GM23248 (cell line): ENCODE data around the gene GFRA1. TPM values are rescaled to one million over a fixed set of nuclear protein-coding genes. Genes with fewer than 3 reads are reported as not detected.

Experiments used
- DNase-seq: peaks from one replicate; pipeline ENCODE4 v3.0.0-alpha.2; 2015
- H2AFZ ChIP-seq: fragments of 200-600 bp; sonication (generic); 2 replicates; pipeline ENCODE4 v1.6.1; 2016; ENCODE audit warnings: antibody characterized with exemption
- H3F3A ChIP-seq: fragments of 200-600 bp; sonication (generic); 2 replicates; pipeline ENCODE4 v1.6.1; 2016; ENCODE audit warnings: mild to moderate bottlenecking, antibody characterized with exemption, mixed run types; ENCODE audit not compliant: insufficient read depth
- H3K27ac ChIP-seq: fragments of 200-600 bp; sonication (generic); 2 replicates; pipeline ENCODE4 v1.5.1; 2016; ENCODE audit warnings: mild to moderate bottlenecking
- H3K27me3 ChIP-seq: fragments of 200-600 bp; sonication (generic); replicated peaks from 2 replicates; pipeline ENCODE4 v1.6.1; 2016; ENCODE audit warnings: mild to moderate bottlenecking; ENCODE audit not compliant: insufficient read depth
- H3K36me3 ChIP-seq: fragments of 200-600 bp; sonication (generic); 2 replicates; pipeline ENCODE4 v1.6.1; 2016; ENCODE audit warnings: low read depth, mild to moderate bottlenecking
- H3K4me1 ChIP-seq: fragments of 200-600 bp; sonication (generic); 2 replicates; pipeline ENCODE4 v1.6.1; 2016; ENCODE audit warnings: mild to moderate bottlenecking; ENCODE audit not compliant: insufficient read depth
- H3K4me2 ChIP-seq: fragments of 200-600 bp; sonication (generic); one replicate; pipeline ENCODE4 v1.6.1; 2016; ENCODE audit warnings: mild to moderate bottlenecking; ENCODE audit not compliant: unreplicated experiment
- H3K4me3 ChIP-seq: fragments of 200-600 bp; sonication (generic); 2 replicates; pipeline ENCODE4 v1.5.1; 2016; ENCODE audit warnings: mild to moderate bottlenecking
- H3K79me2 ChIP-seq: fragments of 200-600 bp; sonication (generic); 2 replicates; pipeline ENCODE4 v1.6.1; 2016; ENCODE audit warnings: mild to moderate bottlenecking; ENCODE audit not compliant: insufficient read depth
- H3K9ac ChIP-seq: fragments of 200-600 bp; sonication (generic); 2 replicates; pipeline ENCODE4 v1.6.1; 2016; ENCODE audit warnings: mild to moderate bottlenecking
- H3K9me2 ChIP-seq: fragments of 200-600 bp; sonication (generic); 2 replicates; pipeline ENCODE4 v1.6.1; 2016; ENCODE audit warnings: mixed run types, mild to moderate bottlenecking, moderate library complexity; ENCODE audit not compliant: insufficient read depth
- H3K9me3 ChIP-seq: fragments of 200-600 bp; sonication (generic); one replicate; pipeline ENCODE4 v1.6.1; 2017; ENCODE audit warnings: low read depth
- H4K20me1 ChIP-seq: fragments of 200-600 bp; sonication (generic); 2 replicates; pipeline ENCODE4 v1.6.0; 2016; ENCODE audit not compliant: insufficient read depth
- EZH2 ChIP-seq: fragments of 200-600 bp; sonication (generic); IDR thresholded peaks from 2 replicates; pipeline ENCODE4 v1.6.1; 2018; ENCODE audit warnings: antibody characterized with exemption, mild to moderate bottlenecking; ENCODE audit not compliant: insufficient read depth, poor library complexity, severe bottlenecking
- EZH2phosphoT487 ChIP-seq: fragments of 200-600 bp; sonication (generic); IDR thresholded peaks from 2 replicates; pipeline ENCODE4 v1.6.1; 2018; ENCODE audit warnings: antibody characterized with exemption, moderate library complexity, mild to moderate bottlenecking, low read depth; ENCODE audit not compliant: insufficient read depth
- WGBS, 2 experiments: methylation state at CpG; one replicate each; pipeline ENCODE4 v1.1.6; 2015 to 2017; ENCODE audit warnings: low lambda C conversion rate in 2 of 2, low coverage in 1 of 2; ENCODE audit errors: missing lambda C conversion rate in 2 of 2; 5-methylcytosine and 5-hydroxymethylcytosine counted together
- in situ Hi-C: fragments of 300-500 bp; cut with MboI; formaldehyde crosslinking; loops from 2 replicates; pipeline ENCODE4 v1.15.0; 2020
- polyA plus RNA-seq: library from polyadenylated mRNA; unstranded; fragments of >200 nt; fragmentation: Nextera tagmentation; extraction: Ambion mirVana; gene quantifications from 2 replicates; pipeline ENCODE4 v1.2.1, GENCODE V29; 2016
- total RNA-seq: library from RNA; depleted of rRNA; stranded (reverse); fragments of >200 nt; shearing (Covaris generic); gene quantifications from 2 replicates; pipeline ENCODE4 v1.2.3, GENCODE V29; 2014

GFRA1 gene
- total and polyA plus RNA-seq, 2 experiments from 2014 or later = 5.0 to 5.2 TPM

- no peaks in the 10 kb centered on the region for H3K9me3 ChIP-seq
- no peaks in the 10 kb centered on the region for H3K9me2 ChIP-seq
- no peak overlapping the region for H3K4me2 ChIP-seq
- WGBS, 2 experiments = 57 to 62% methylated on average over 5 of the region's 5 CpGs
- no peak overlapping the region for H2AFZ ChIP-seq
- no peaks in the 10 kb centered on the region for H3F3A ChIP-seq
- no peak overlapping the region for H3K4me3 ChIP-seq
- TF ChIP-seq EZH2 = no peak
- no peak for TF ChIP-seq EZH2phosphoT487
- no peak overlapping the region for H3K9ac ChIP-seq
- H3K27me3 ChIP-seq = no peaks in the 10 kb centered on the region
- H3K79me2 ChIP-seq = no peaks in the 10 kb centered on the region
- H4K20me1 ChIP-seq = no peaks in the 10 kb centered on the region
- H3K36me3 ChIP-seq = no peaks in the 10 kb centered on the region
- DNase-seq = no peak
- H3K27ac ChIP-seq = no peak overlapping the region
- H3K4me1 ChIP-seq = no peaks in the 10 kb centered on the region
- in situ Hi-C loops = no loop called here
Measured at GRCh38 chr10:116141246-116141645, 131.8 kb downstream of the GFRA1 start.

- H3K27ac ChIP-seq = no peak overlapping the region
- no peaks in the 10 kb centered on the region for H3K79me2 ChIP-seq
- H3K4me1 ChIP-seq = no peaks in the 10 kb centered on the region
- no peaks in the 10 kb centered on the region for H3K9me2 ChIP-seq
- no peaks in the 10 kb centered on the region for H4K20me1 ChIP-seq
- in situ Hi-C loops = no loop called here
- no peak overlapping the region for H3K4me2 ChIP-seq
- DNase-seq = no peak
- H3F3A ChIP-seq = no peaks in the 10 kb centered on the region
- WGBS, 2 experiments = 58 to 62% methylated on average over 3 of the region's 3 CpGs
- no peak for TF ChIP-seq EZH2phosphoT487
- TF ChIP-seq EZH2 = no peak
- H3K36me3 ChIP-seq = no peaks in the 10 kb centered on the region
- no peaks in the 10 kb centered on the region for H3K27me3 ChIP-seq
- H2AFZ ChIP-seq = no peak overlapping the region
- no peak overlapping the region for H3K4me3 ChIP-seq
- no peaks in the 10 kb centered on the region for H3K9me3 ChIP-seq
- no peak overlapping the region for H3K9ac ChIP-seq
Measured at GRCh38 chr10:116139886-116140285, 133.1 kb downstream of the GFRA1 start.

- H3K27me3 ChIP-seq = 0 out of 2 replicates have a peak, but pooled peaks cover under 1% of the 10 kb centered on the region
- H3K9ac ChIP-seq = no peak overlapping the region
- TF ChIP-seq EZH2phosphoT487 = no peak
- no peak for TF ChIP-seq EZH2
Measured at GRCh38 chr10:116138897-116139296, 134.1 kb downstream of the GFRA1 start.

GRCh38 chr10:116136261-116136660 lies 136.7 kb downstream of the GFRA1 start:
- no peak overlapping the region for H3K4me2 ChIP-seq
- H3K9ac ChIP-seq = no peak overlapping the region
- no peak for DNase-seq
- H3K4me1 ChIP-seq = no peaks in the 10 kb centered on the region
- no peaks in the 10 kb centered on the region for H3F3A ChIP-seq
- H3K9me2 ChIP-seq = no peaks in the 10 kb centered on the region
- H4K20me1 ChIP-seq = no peaks in the 10 kb centered on the region
- H3K9me3 ChIP-seq = no peaks in the 10 kb centered on the region
- H3K79me2 ChIP-seq = no peaks in the 10 kb centered on the region
- in situ Hi-C loops = no loop called here
- H3K27ac ChIP-seq = no peak overlapping the region
- H3K4me3 ChIP-seq = no peak overlapping the region
- no peak overlapping the region for H2AFZ ChIP-seq
- TF ChIP-seq EZH2 = no peak
- TF ChIP-seq EZH2phosphoT487 = no peak
- no peaks in the 10 kb centered on the region for H3K36me3 ChIP-seq
- 46 to 52% methylated on average over 4 of the region's 4 CpGs for WGBS, 2 experiments
- 0 out of 2 replicates have a peak, but pooled peaks cover 9% of the 10 kb centered on the region for H3K27me3 ChIP-seq

More at GRCh38 chr10:116138897-116139296, 134.1 kb downstream of the GFRA1 start:
- Histone ChIP-seq H3F3A (no peaks in the 10 kb centered on the region), H3K79me2 (no peaks in the 10 kb centered on the region), H3K9me3 (no peaks in the 10 kb centered on the region), H3K4me3 (no peak overlapping the region), H3K36me3 (no peaks in the 10 kb centered on the region), H3K27ac (no peak overlapping the region), H4K20me1 (no peaks in the 10 kb centered on the region), H3K4me1 (no peaks in the 10 kb centered on the region), H3K4me2 (no peak overlapping the region), H2AFZ (no peak overlapping the region), H3K9me2 (no peaks in the 10 kb centered on the region)
- DNase-seq = no peak
- 38 to 39% methylated on average over 4 of the region's 4 CpGs for WGBS, 2 experiments
- in situ Hi-C loops = no loop called here

GRCh38 chr10:116134322-116134721 lies 138.7 kb downstream of the GFRA1 start:
- no peak overlapping the region for H3K4me2 ChIP-seq
- H3F3A ChIP-seq = no peaks in the 10 kb centered on the region
- TF ChIP-seq EZH2phosphoT487 (no peak), EZH2 (no peak)
- H3K9me3 ChIP-seq = no peaks in the 10 kb centered on the region
- H3K4me1 ChIP-seq = no peaks in the 10 kb centered on the region
- H3K36me3 ChIP-seq = no peaks in the 10 kb centered on the region
- WGBS, 2 experiments = 51 to 67% methylated on average over 3 of the region's 3 CpGs
- H3K9ac ChIP-seq = no peak overlapping the region
- H3K27ac ChIP-seq = no peak overlapping the region
- in situ Hi-C loops = no loop called here
- DNase-seq = no peak
- no peaks in the 10 kb centered on the region for H3K79me2 ChIP-seq
- no peak overlapping the region for H3K4me3 ChIP-seq
- no peaks in the 10 kb centered on the region for H4K20me1 ChIP-seq
- H2AFZ ChIP-seq = no peak overlapping the region
- H3K27me3 ChIP-seq = 0 out of 2 replicates have a peak, but pooled peaks cover 9% of the 10 kb centered on the region
- no peaks in the 10 kb centered on the region for H3K9me2 ChIP-seq
